ENCODE measurements around the gene KRT13.

The KRT13 gene

GRCh38 chr17:41537614-41537954 lies 32.2 kb upstream of the KRT13 start:
- no peak for DNase-seq (ENCODE audit: low read depth)

GRCh38 chr17:41536741-41537613 lies 31.6 kb upstream of the KRT13 start:
- no peak for DNase-seq (ENCODE audit: low read depth)

GRCh38 chr17:41535764-41536481 lies 30.5 kb upstream of the KRT13 start:
- DNase-seq (ENCODE audit: low read depth) = no peak

GRCh38 chr17:41534899-41535546 lies 29.6 kb upstream of the KRT13 start:
- DNase-seq (ENCODE audit: low read depth) = no peak

- no peak for DNase-seq (ENCODE audit: low read depth)
Measured at GRCh38 chr17:41533613-41534012, 28.2 kb upstream of the KRT13 start.

- DNase-seq (ENCODE audit: low read depth) = no peak
Measured at GRCh38 chr17:41532947-41533570, 27.6 kb upstream of the KRT13 start.

GRCh38 chr17:41531993-41532392 lies 26.6 kb upstream of the KRT13 start:
- no peak for DNase-seq (ENCODE audit: low read depth)

- DNase-seq (ENCODE audit: low read depth) = no peak
Measured at GRCh38 chr17:41530062-41531048, 24.9 kb upstream of the KRT13 start.

- DNase-seq (ENCODE audit: low read depth) = no peak
Measured at GRCh38 chr17:41529491-41529915, 24.1 kb upstream of the KRT13 start.

- DNase-seq (ENCODE audit: low read depth) = no peak
Measured at GRCh38 chr17:41528959-41529353, 23.5 kb upstream of the KRT13 start.

GRCh38 chr17:41527063-41528023 lies 21.9 kb upstream of the KRT13 start:
- DNase-seq (ENCODE audit: low read depth) = no peak

- no peak for DNase-seq (ENCODE audit: low read depth)
Measured at GRCh38 chr17:41524261-41524660, 18.8 kb upstream of the KRT13 start.

GRCh38 chr17:41523787-41524186 lies 18.4 kb upstream of the KRT13 start:
- no peak for DNase-seq (ENCODE audit: low read depth)

- DNase-seq (ENCODE audit: low read depth) = no peak
Measured at GRCh38 chr17:41523225-41523593, 17.8 kb upstream of the KRT13 start.

GRCh38 chr17:41522301-41523224 lies 17.2 kb upstream of the KRT13 start:
- no peak for DNase-seq (ENCODE audit: low read depth)

GRCh38 chr17:41521574-41522261 lies 16.3 kb upstream of the KRT13 start:
- DNase-seq (ENCODE audit: low read depth) = no peak

- no peak for DNase-seq (ENCODE audit: low read depth)
Measured at GRCh38 chr17:41520821-41521521, 15.6 kb upstream of the KRT13 start.

Measured in activated T-helper 1 cell treated with Interleukin-2 at 50 U/mL for 16 hours (primary cell).